Measurements from ENCODE around the gene ZKSCAN7.

ZKSCAN7 gene

GRCh38 chr3:44521721-44522120 is 33.3 kb upstream of the ZKSCAN7 start:
- H3K4me3 ChIP-seq (ENCODE audit: insufficient read depth, low read length, poor library complexity, severe bottlenecking): no peak overlapping the region

DNA sequence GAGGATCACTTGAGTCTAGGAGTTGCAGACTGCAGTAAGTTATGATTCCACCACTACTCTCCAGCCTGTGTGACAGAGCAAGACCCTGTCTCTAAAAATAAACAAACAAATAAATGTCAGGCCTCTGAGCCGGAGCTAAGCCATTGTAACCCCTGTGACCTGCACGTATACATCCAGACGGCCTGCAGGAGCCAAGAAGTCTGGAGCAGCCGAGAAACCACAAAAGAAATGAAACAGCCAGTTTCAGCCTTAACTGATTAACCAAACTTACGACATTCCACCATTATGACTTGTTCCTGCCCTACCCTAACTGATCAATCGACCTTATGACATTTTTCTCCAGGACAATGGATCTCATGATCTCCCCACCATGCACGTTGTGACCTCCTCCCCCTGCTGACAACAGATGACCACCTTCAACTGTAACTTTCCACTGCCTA is 32.5 kb upstream of the ZKSCAN7 start:
- Histone ChIP-seq H3K9me3 (ENCODE audit: insufficient read depth, low read length) (no peaks in the 10 kb centered on the region), H4K20me1 (ENCODE audit: low read depth, low read length) (no peaks in the 10 kb centered on the region), H3K9me2 (replicated peaks; ENCODE audit: insufficient read depth, low read length) (no peaks in the 10 kb centered on the region), H3K27ac (ENCODE audit: low read depth, low read length) (no peak overlapping the region), H3K4me2 (ENCODE audit: low read depth, low read length, poor library complexity, severe bottlenecking) (no peak overlapping the region), H3K9ac (ENCODE audit: low read length) (no peak overlapping the region), H3K4me3 (ENCODE audit: insufficient read depth, low read length, poor library complexity, severe bottlenecking) (no peak overlapping the region), H3K79me2 (ENCODE audit: insufficient read depth, low read length) (no peaks in the 10 kb centered on the region), H3F3A (ENCODE audit: insufficient read depth) (no peaks in the 10 kb centered on the region), H3K27me3 (ENCODE audit: low read length) (no peaks in the 10 kb centered on the region), H2AFZ (ENCODE audit: low read depth, low read length, severe bottlenecking) (no peak overlapping the region), H3K36me3 (ENCODE audit: low read length) (no peaks in the 10 kb centered on the region)
- TF ChIP-seq EZH2phosphoT487 (conservative IDR thresholded peaks at IDR 0.05; ENCODE audit: low read length): no peak
- no peak for TF ChIP-seq CTCF (IDR thresholded peaks at IDR 0.05; ENCODE audit: insufficient read depth, low read length, poor library complexity, severe bottlenecking)

More at GRCh38 chr3:44521721-44522120, 33.3 kb upstream of the ZKSCAN7 start:
- Histone ChIP-seq H3K27ac (ENCODE audit: low read depth, low read length) (no peak overlapping the region), H3K79me2 (ENCODE audit: insufficient read depth, low read length) (no peaks in the 10 kb centered on the region), H3K9me3 (ENCODE audit: insufficient read depth, low read length) (no peaks in the 10 kb centered on the region), H3K4me2 (ENCODE audit: low read depth, low read length, poor library complexity, severe bottlenecking) (no peak overlapping the region), H3K36me3 (ENCODE audit: low read length) (no peaks in the 10 kb centered on the region), H3K9me2 (replicated peaks; ENCODE audit: insufficient read depth, low read length) (no peaks in the 10 kb centered on the region), H3F3A (ENCODE audit: insufficient read depth) (no peaks in the 10 kb centered on the region), H2AFZ (ENCODE audit: low read depth, low read length, severe bottlenecking) (no peak overlapping the region), H4K20me1 (ENCODE audit: low read depth, low read length) (no peaks in the 10 kb centered on the region), H3K9ac (ENCODE audit: low read length) (no peak overlapping the region), H3K27me3 (ENCODE audit: low read length) (no peaks in the 10 kb centered on the region)
- TF ChIP-seq CTCF (IDR thresholded peaks at IDR 0.05; ENCODE audit: insufficient read depth, low read length, poor library complexity, severe bottlenecking) (no peak), EZH2phosphoT487 (conservative IDR thresholded peaks at IDR 0.05; ENCODE audit: low read length) (no peak)

GRCh38 chr3:44525060-44525459 is 29.9 kb upstream of the ZKSCAN7 start:
- Histone ChIP-seq H3K79me2 (ENCODE audit: insufficient read depth, low read length) (no peaks in the 10 kb centered on the region), H3K9me2 (replicated peaks; ENCODE audit: insufficient read depth, low read length) (no peaks in the 10 kb centered on the region), H3K9me3 (ENCODE audit: insufficient read depth, low read length) (no peaks in the 10 kb centered on the region), H3K27me3 (ENCODE audit: low read length) (no peaks in the 10 kb centered on the region), H2AFZ (ENCODE audit: low read depth, low read length, severe bottlenecking) (no peak overlapping the region), H3F3A (ENCODE audit: insufficient read depth) (no peaks in the 10 kb centered on the region), H3K36me3 (ENCODE audit: low read length) (no peaks in the 10 kb centered on the region), H3K4me2 (ENCODE audit: low read depth, low read length, poor library complexity, severe bottlenecking) (no peak overlapping the region), H3K4me3 (ENCODE audit: insufficient read depth, low read length, poor library complexity, severe bottlenecking) (no peak overlapping the region), H3K27ac (ENCODE audit: low read depth, low read length) (no peak overlapping the region), H4K20me1 (ENCODE audit: low read depth, low read length) (no peaks in the 10 kb centered on the region), H3K9ac (ENCODE audit: low read length) (no peak overlapping the region)
- TF ChIP-seq EZH2phosphoT487 (conservative IDR thresholded peaks at IDR 0.05; ENCODE audit: low read length): no peak
- TF ChIP-seq CTCF (IDR thresholded peaks at IDR 0.05; ENCODE audit: insufficient read depth, low read length, poor library complexity, severe bottlenecking): no peak
